OCI-LY3 (cell line): ENCODE data around the gene CHD1L.

Experiments
- H2AFZ ChIP-seq: fragments of 200-600, 300-600 bp; shearing (Covaris generic); 2 replicates; pipeline ENCODE4 v1.6.0; 2014; ENCODE audit warnings: antibody characterized with exemption, low read depth, low read length
- H3K27ac ChIP-seq: fragments of 200-600, 300-600 bp; sonication (generic); 2 replicates; pipeline ENCODE4 v1.5.1; 2014; ENCODE audit warnings: mild to moderate bottlenecking, low read length, moderate library complexity, mixed read lengths
- H3K27me3 ChIP-seq: fragments of 200-600, 300-600 bp; sonication (generic); 2 replicates; pipeline ENCODE4 v1.6.1; 2014; ENCODE audit warnings: low read depth, low read length, mixed read lengths
- H3K36me3 ChIP-seq: fragments of 200-600, 300-600 bp; sonication (generic); replicated peaks from 2 replicates; pipeline ENCODE3; 2014; ENCODE audit warnings: low read depth, low read length, mixed read lengths
- H3K4me1 ChIP-seq: fragments of 300-600, 200-600 bp; sonication (generic); 2 replicates; pipeline ENCODE4 v1.6.1; 2014; ENCODE audit warnings: low read length, mixed read lengths
- H3K4me2 ChIP-seq: fragments of 200-600, 300-600 bp; sonication (generic); 2 replicates; pipeline ENCODE4 v1.6.1; 2014; ENCODE audit warnings: low read length, mixed read lengths
- H3K4me3 ChIP-seq: fragments of 300-600, 200-600 bp; sonication (generic); 2 replicates; pipeline ENCODE4 v1.5.1; 2014; ENCODE audit warnings: antibody characterized with exemption, mild to moderate bottlenecking, low read length, moderate library complexity
- H3K79me2 ChIP-seq: fragments of 300-600, 200-600 bp; shearing (Covaris generic); 2 replicates; pipeline ENCODE4 v1.6.1; 2014; ENCODE audit warnings: mild to moderate bottlenecking, low read length, mixed read lengths
- H3K9ac ChIP-seq: fragments of 300-600, 200-600 bp; shearing (Covaris generic); 2 replicates; pipeline ENCODE4 v1.6.0; 2014; ENCODE audit warnings: mild to moderate bottlenecking, low read length, moderate library complexity
- H3K9me3 ChIP-seq: fragments of 200-600, 300-600 bp; shearing (Covaris generic); 2 replicates; pipeline ENCODE4 v1.6.1; 2014; ENCODE audit warnings: low read length, mixed read lengths; ENCODE audit not compliant: insufficient read depth
- H4K20me1 ChIP-seq: fragments of 200-600, 300-600 bp; sonication (generic); 2 replicates; pipeline ENCODE4 v1.6.1; 2016; ENCODE audit warnings: low read length, mixed read lengths; ENCODE audit not compliant: insufficient read depth
- CTCF ChIP-seq: fragments of 200-600, 300-600 bp; sonication (generic); IDR thresholded peaks from 2 replicates; pipeline ENCODE4 v1.5.1; 2014; ENCODE audit warnings: antibody characterized with exemption, low read length, low read depth
- EZH2phosphoT487 ChIP-seq: fragments of 200-600 bp; shearing (Covaris generic); IDR thresholded peaks from 2 replicates; pipeline ENCODE4 v1.6.1; 2018; ENCODE audit warnings: antibody characterized with exemption, mixed run types, low read depth

The CHD1L gene

DNA sequence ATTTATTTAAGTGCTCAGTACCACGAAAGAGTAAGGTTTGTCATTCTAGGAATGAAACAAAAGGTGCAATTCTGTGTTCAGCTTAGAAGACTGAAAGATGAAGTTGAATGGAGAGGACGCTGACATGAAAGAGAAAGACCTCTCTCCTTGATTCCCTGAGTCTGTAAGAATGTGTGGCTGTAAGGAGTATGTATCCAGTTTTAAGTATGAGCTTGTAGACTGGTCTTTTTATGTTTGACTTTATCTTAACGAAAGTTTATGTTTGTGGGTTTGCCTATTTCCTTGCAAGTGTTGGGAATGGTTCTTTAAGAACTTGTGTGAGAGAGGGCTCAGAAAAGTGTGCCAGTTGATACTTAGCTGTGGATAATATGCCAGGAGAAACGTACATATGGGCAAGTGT lies 1.4 kb downstream of the CHD1L start:
- Histone ChIP-seq H3K9ac (peak overlapping the region; percentile 91), H2AFZ (no peak overlapping the region), H3K9me3 (no peaks in the 10 kb centered on the region), H3K79me2 (peaks cover 62% of the 10 kb centered on the region), H3K4me3 (peak overlapping the region; percentile 91), H3K4me1 (peaks cover 33% of the 10 kb centered on the region), H3K36me3 (peaks cover 24% of the 10 kb centered on the region), H3K27me3 (no peaks in the 10 kb centered on the region), H3K4me2 (peak overlapping the region; percentile 76), H4K20me1 (peaks cover 27% of the 10 kb centered on the region), H3K27ac (no peak overlapping the region)
- TF ChIP-seq EZH2phosphoT487, result no peak
- TF ChIP-seq CTCF, result no peak

GRCh38 chr1:147245129-147245528 lies 2.6 kb downstream of the CHD1L start:
- Histone ChIP-seq H3K27ac (no peak overlapping the region), H3K9ac (no peak overlapping the region), H3K27me3 (no peaks in the 10 kb centered on the region), H3K4me2 (no peak overlapping the region), H3K4me1 (peaks cover 33% of the 10 kb centered on the region), H4K20me1 (peaks cover 32% of the 10 kb centered on the region), H2AFZ (no peak overlapping the region), H3K9me3 (no peaks in the 10 kb centered on the region), H3K36me3 (peaks cover 27% of the 10 kb centered on the region), H3K4me3 (no peak overlapping the region), H3K79me2 (peaks cover 74% of the 10 kb centered on the region)
- TF ChIP-seq CTCF (no peak), EZH2phosphoT487 (no peak)

- Histone ChIP-seq H3K79me2 (peaks cover 79% of the 10 kb centered on the region), H3K4me1 (peaks cover 33% of the 10 kb centered on the region), H3K4me2 (no peak overlapping the region)
These were observed 3.1 kb downstream of the CHD1L start for GRCh38 chr1:147245586-147246021.

DNA sequence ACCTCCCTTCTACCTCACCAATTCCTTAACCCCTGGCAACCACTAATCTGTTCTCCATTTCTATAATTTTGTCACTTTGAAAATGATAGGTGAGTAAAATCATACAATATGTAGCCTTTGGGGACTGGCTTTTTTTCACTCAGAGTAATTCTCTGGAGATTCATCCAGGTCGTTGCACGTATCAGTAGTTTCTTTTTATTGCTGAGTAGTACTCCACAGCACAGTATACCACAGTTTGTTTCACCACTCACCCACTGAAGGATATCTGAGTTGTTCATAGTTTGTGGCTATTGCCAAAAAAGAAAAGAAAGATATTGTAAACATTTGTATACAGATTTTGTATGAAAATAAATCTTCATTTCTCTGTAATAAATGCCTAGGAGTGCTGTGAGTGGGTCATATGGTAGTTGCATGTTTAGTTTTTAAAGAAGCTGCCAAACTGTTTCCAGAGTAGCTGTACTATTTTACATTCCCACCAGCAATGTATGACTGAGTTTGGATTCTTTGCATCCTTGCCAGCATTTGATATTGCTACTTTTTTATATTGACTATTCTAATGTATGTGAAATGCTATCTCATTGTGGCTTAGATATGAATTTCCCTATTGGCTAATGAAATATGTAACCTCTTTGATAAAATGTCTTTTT lies 3.7 kb downstream of the CHD1L start:
- Histone ChIP-seq H2AFZ (no peak overlapping the region), H3K36me3 (peaks cover 27% of the 10 kb centered on the region), H3K79me2 (peaks cover 85% of the 10 kb centered on the region), H3K27me3 (no peaks in the 10 kb centered on the region), H3K4me3 (0 out of 2 replicates have a peak overlapping the region, but pooled peaks have one; percentile 17), H3K4me1 (peaks cover 33% of the 10 kb centered on the region), H3K27ac (no peak overlapping the region), H3K9me3 (no peaks in the 10 kb centered on the region), H4K20me1 (peaks cover 40% of the 10 kb centered on the region), H3K4me2 (no peak overlapping the region), H3K9ac (no peak overlapping the region)
- no peak for TF ChIP-seq CTCF
- TF ChIP-seq EZH2phosphoT487, result no peak

More at GRCh38 chr1:147245586-147246021, 3.1 kb downstream of the CHD1L start:
- H3K9ac ChIP-seq, result no peak overlapping the region
- TF ChIP-seq CTCF, result no peak
- peaks cover 27% of the 10 kb centered on the region for H3K36me3 ChIP-seq
- H3K4me3 ChIP-seq, result no peak overlapping the region
- H3K27ac ChIP-seq, result no peak overlapping the region
- H4K20me1 ChIP-seq, result peaks cover 37% of the 10 kb centered on the region
- no peaks in the 10 kb centered on the region for H3K9me3 ChIP-seq
- H2AFZ ChIP-seq, result no peak overlapping the region
- H3K27me3 ChIP-seq, result no peaks in the 10 kb centered on the region
